T-helper 17 cell (primary cell): ENCODE data around the gene MACROD2. TPM values are rescaled to one million over a fixed set of nuclear protein-coding genes. Genes with fewer than 3 reads are reported as not detected.
"Not testable (repeated sequence)": the region's sequence is repeated elsewhere in the genome, so short reads cannot be mapped to it uniquely, and the experiment has no call there.

Experiments used
- ATAC-seq: fragments of 150-1000 bp; cut with Tn5 transposase; 2 replicates; pipeline ENCODE4 v1.10.0; 2021; ENCODE audit warnings: mild to moderate bottlenecking, moderate library complexity
- DNase-seq, 3 donors: peaks; one replicate each; pipeline versions ENCODE4 v3.0.0 to v3.0.0-alpha.2; 2020 to 2021
- H3K9me3 ChIP-seq: one replicate; pipeline ENCODE4 v1.7.0; 2013; ENCODE audit warnings: low read length, mild to moderate bottlenecking; ENCODE audit not compliant: control insufficient read depth, poor library complexity, severe bottlenecking
- H3K27ac Mint-ChIP-seq: one replicate; pipeline ENCODE4 v1.8.0; 2022; ENCODE audit warnings: mild to moderate bottlenecking, moderate library complexity, mixed read lengths
- H3K27me3 Mint-ChIP-seq: one replicate; pipeline ENCODE4 v1.8.0; 2022; ENCODE audit warnings: mixed read lengths
- H3K36me3 Mint-ChIP-seq: one replicate; pipeline ENCODE4 v1.8.0; 2022; ENCODE audit warnings: low read depth, mixed read lengths
- H3K4me1 Mint-ChIP-seq: one replicate; pipeline ENCODE4 v1.8.0; 2022; ENCODE audit warnings: mild to moderate bottlenecking, mixed read lengths
- H3K4me3 Mint-ChIP-seq: one replicate; pipeline ENCODE4 v1.8.0; 2022; ENCODE audit warnings: mild to moderate bottlenecking, moderate library complexity, mixed read lengths
- total RNA-seq, 4 donors: library from RNA in 2 of 4; stranded (reverse) in 2 of 4; gene quantifications; one replicate each; pipeline ENCODE4 v1.2.3 and lab custom pipeline; 2022 to 2026

MACROD2 gene
- total RNA-seq, 2 donors from 2014 or later, result 0.85 TPM; not detected in 1

GRCh38 chr20:14434384-14435136 is 439.2 kb downstream of the MACROD2 start:
- Mint-ChIP-seq H3K4me1 (no peaks in the 10 kb centered on the region), H3K27me3 (no peaks in the 10 kb centered on the region), H3K27ac (no peak overlapping the region), H3K36me3 (no peaks in the 10 kb centered on the region), H3K4me3 (no peak overlapping the region)
- DNase-seq (no peak), ATAC-seq (no peak)
- H3K9me3 ChIP-seq, result no peaks in the 10 kb centered on the region

GRCh38 chr20:14441201-14441600 is 445.9 kb downstream of the MACROD2 start:
- Mint-ChIP-seq H3K4me3 (no peak overlapping the region), H3K36me3 (no peaks in the 10 kb centered on the region), H3K27ac (no peak overlapping the region), H3K27me3 (no peaks in the 10 kb centered on the region), H3K4me1 (no peaks in the 10 kb centered on the region)
- ATAC-seq, result no peak
- H3K9me3 ChIP-seq, result no peaks in the 10 kb centered on the region
- no peak for DNase-seq

- Mint-ChIP-seq H3K4me3 (no peak overlapping the region), H3K36me3 (no peaks in the 10 kb centered on the region), H3K27me3 (no peaks in the 10 kb centered on the region), H3K27ac (no peak overlapping the region), H3K4me1 (no peaks in the 10 kb centered on the region)
- no peaks in the 10 kb centered on the region for H3K9me3 ChIP-seq
- no peak for ATAC-seq
- no peak for DNase-seq
Observed at GRCh38 chr20:14444106-14444505, 448.8 kb downstream of the MACROD2 start.

GRCh38 chr20:14445310-14445709 is 450.0 kb downstream of the MACROD2 start:
- Mint-ChIP-seq H3K4me1 (no peaks in the 10 kb centered on the region), H3K4me3 (no peak overlapping the region), H3K27me3 (no peaks in the 10 kb centered on the region), H3K36me3 (no peaks in the 10 kb centered on the region), H3K27ac (no peak overlapping the region)
- H3K9me3 ChIP-seq, result no peaks in the 10 kb centered on the region
- ATAC-seq (no peak), DNase-seq (no peak)

- ATAC-seq (no peak), DNase-seq (no peak)
- no peaks in the 10 kb centered on the region for H3K27me3 Mint-ChIP-seq
- H3K9me3 ChIP-seq, result no peaks in the 10 kb centered on the region
- no peak overlapping the region for H3K4me3 Mint-ChIP-seq
- H3K4me1 Mint-ChIP-seq, result no peaks in the 10 kb centered on the region
- no peak overlapping the region for H3K27ac Mint-ChIP-seq
- no peaks in the 10 kb centered on the region for H3K36me3 Mint-ChIP-seq
Observed at GRCh38 chr20:14445902-14446301, 450.6 kb downstream of the MACROD2 start.

GRCh38 chr20:14446446-14446845 is 451.1 kb downstream of the MACROD2 start:
- no peaks in the 10 kb centered on the region for H3K9me3 ChIP-seq
- Mint-ChIP-seq H3K4me1 (no peaks in the 10 kb centered on the region), H3K27ac (no peak overlapping the region), H3K36me3 (no peaks in the 10 kb centered on the region), H3K4me3 (no peak overlapping the region), H3K27me3 (no peaks in the 10 kb centered on the region)
- no peak for DNase-seq
- ATAC-seq, result no peak

GRCh38 chr20:14449323-14449722 is 454.0 kb downstream of the MACROD2 start:
- Mint-ChIP-seq H3K27ac (no peak overlapping the region), H3K36me3 (no peaks in the 10 kb centered on the region), H3K27me3 (no peaks in the 10 kb centered on the region), H3K4me3 (no peak overlapping the region), H3K4me1 (no peaks in the 10 kb centered on the region)
- DNase-seq, result no peak
- H3K9me3 ChIP-seq, result no peaks in the 10 kb centered on the region
- no peak for ATAC-seq

- no peak overlapping the region for H3K4me3 Mint-ChIP-seq
- H3K9me3 ChIP-seq, result no peaks in the 10 kb centered on the region
- DNase-seq (no peak), ATAC-seq (no peak)
- no peak overlapping the region for H3K27ac Mint-ChIP-seq
- no peaks in the 10 kb centered on the region for H3K36me3 Mint-ChIP-seq
- H3K27me3 Mint-ChIP-seq, result no peaks in the 10 kb centered on the region
- H3K4me1 Mint-ChIP-seq, result no peaks in the 10 kb centered on the region
Observed at GRCh38 chr20:14450256-14450655, 454.9 kb downstream of the MACROD2 start.

GRCh38 chr20:14451458-14451857 is 456.1 kb downstream of the MACROD2 start:
- ATAC-seq, result no peak

GRCh38 chr20:14453259-14453658 is 457.9 kb downstream of the MACROD2 start:
- no peaks in the 10 kb centered on the region for H3K36me3 Mint-ChIP-seq
- no peak overlapping the region for H3K4me3 Mint-ChIP-seq
- DNase-seq (no peak), ATAC-seq (no peak)
- H3K4me1 Mint-ChIP-seq, result no peaks in the 10 kb centered on the region
- no peak overlapping the region for H3K27ac Mint-ChIP-seq
- H3K9me3 ChIP-seq, result no peaks in the 10 kb centered on the region
- no peaks in the 10 kb centered on the region for H3K27me3 Mint-ChIP-seq

More at GRCh38 chr20:14451458-14451857, 456.1 kb downstream of the MACROD2 start:
- H3K27me3 Mint-ChIP-seq, result no peaks in the 10 kb centered on the region
- no peak for DNase-seq
- H3K9me3 ChIP-seq, result no peaks in the 10 kb centered on the region
- no peak overlapping the region for H3K27ac Mint-ChIP-seq
- H3K4me3 Mint-ChIP-seq, result no peak overlapping the region
- no peaks in the 10 kb centered on the region for H3K4me1 Mint-ChIP-seq
- H3K36me3 Mint-ChIP-seq, result no peaks in the 10 kb centered on the region

- Mint-ChIP-seq H3K4me1 (no peaks in the 10 kb centered on the region), H3K27ac (no peak overlapping the region), H3K27me3 (no peaks in the 10 kb centered on the region), H3K4me3 (no peak overlapping the region), H3K36me3 (no peaks in the 10 kb centered on the region)
- no peak for DNase-seq
- no peaks in the 10 kb centered on the region for H3K9me3 ChIP-seq
- ATAC-seq, result no peak
Observed at GRCh38 chr20:14454296-14454695, 459.0 kb downstream of the MACROD2 start.

GRCh38 chr20:14467104-14467827 is 471.9 kb downstream of the MACROD2 start:
- ATAC-seq, H3K9me3 ChIP-seq, DNase-seq, H3K36me3 Mint-ChIP-seq, H3K27me3 Mint-ChIP-seq, H3K27ac Mint-ChIP-seq, H3K4me1 Mint-ChIP-seq, H3K4me3 Mint-ChIP-seq: not testable (repeated sequence)

- no peak overlapping the region for H3K27ac Mint-ChIP-seq
- DNase-seq, result no peak
Observed at GRCh38 chr20:14470231-14470899, 475.0 kb downstream of the MACROD2 start.

More at GRCh38 chr20:14470231-14470899, 475.0 kb downstream of the MACROD2 start:
- H3K36me3 Mint-ChIP-seq, result no peaks in the 10 kb centered on the region
- H3K9me3 ChIP-seq, result no peaks in the 10 kb centered on the region
- ATAC-seq, result no peak
- no peaks in the 10 kb centered on the region for H3K4me1 Mint-ChIP-seq
- H3K27me3 Mint-ChIP-seq, result no peaks in the 10 kb centered on the region
- no peak overlapping the region for H3K4me3 Mint-ChIP-seq
